ENCODE measurements around the gene LRRN2. TPM values are rescaled to one million over a fixed set of nuclear protein-coding genes. Genes with fewer than 3 reads are reported as not detected.

LRRN2 gene
- total and polyA plus RNA-seq, 9 of the 15 experiments (the other 6 are each of a cell fraction or from before 2014, with no cell fraction given) = 0.05 TPM; not detected in 8

DNA sequence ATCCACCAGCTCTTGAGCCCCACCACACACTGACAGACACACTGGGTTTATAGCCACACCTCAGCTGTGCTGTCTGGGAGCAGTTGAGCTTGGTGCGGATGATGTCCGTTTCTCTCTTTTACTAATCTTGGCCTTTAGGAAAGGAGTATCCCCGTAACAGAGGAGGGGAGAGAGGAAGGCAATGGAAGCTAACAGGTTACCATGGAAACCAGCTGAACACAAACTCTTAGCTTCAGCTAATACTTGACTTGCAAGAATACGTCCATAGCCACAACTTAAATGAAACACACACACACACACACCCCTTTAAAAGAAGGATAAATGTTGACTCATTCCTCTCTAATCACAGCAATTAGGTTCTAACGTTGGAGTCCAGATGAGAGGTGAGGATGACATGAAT, 28.0 kb upstream of the LRRN2 start:
- no peak for FAIRE-seq
- intact Hi-C loops (cut with micrococcal nuclease) = loop anchor here (5.0 kb wide), 1 partner anchor 49 kb away; no protein-coding TSS in a partner anchor
- Histone ChIP-seq H4K20me1 (replicated peaks; ENCODE audit: control insufficient read depth, insufficient read depth, low read length) (no peaks in the 10 kb centered on the region), H3K36me3 (ENCODE audit: control insufficient read depth, insufficient read depth, low read length) (no peaks in the 10 kb centered on the region), H3K27ac (ENCODE audit: extremely low read depth, low read depth, low read length) (no peak overlapping the region), H2AFZ (ENCODE audit: low read depth, low read length) (no peak overlapping the region), H3K9ac (ENCODE audit: insufficient read depth in 1 of 2, low read depth in 2 of 2, low read length in 2 of 2) (no peak overlapping the region; a peak in 1 of 4 replicates), H3K9me1 (ENCODE audit: control insufficient read depth, insufficient read depth, low read length) (no peaks in the 10 kb centered on the region), H3K4me2 (ENCODE audit: insufficient read depth, low read length) (peak overlapping the region; percentile 47), H3K4me3 (no peak overlapping the region), H3K9me3 (replicated peaks; ENCODE audit: control insufficient read depth, insufficient read depth, low read depth, low read length) (no peaks in the 10 kb centered on the region), H3K4me1 (replicated peaks in 1 of 2; ENCODE audit: control insufficient read depth in 2 of 2, insufficient read depth in 2 of 2, low read length in 2 of 2) (peaks cover 16 to 56% of the 10 kb centered on the region in 2 experiments), H3K79me2 (ENCODE audit: control insufficient read depth, insufficient read depth, low read length) (no peaks in the 10 kb centered on the region), H3K27me3 (ENCODE audit: control insufficient read depth in 2 of 2, insufficient read depth in 2 of 2, low read length in 2 of 2) (no peaks in the 10 kb centered on the region)
- DNase-seq (ENCODE audit: extremely low read depth in 1 of 4, low spot score in 3 of 4) = no peak
- POLR2A ChIA-PET = interaction anchor here (1.3 to 1.5 kb wide), 2 partner anchors 19 to 20 kb away, joined by 3 read pairs; no protein-coding TSS in a partner anchor
- WGBS (ENCODE audit: insufficient coverage, low coverage, missing lambda C conversion rate) = 46% methylated on average over 5 of the region's 5 CpGs
- no peak for ATAC-seq
- CTCF ChIA-PET (ENCODE audit: low intra/inter-chr PET ratio) = interaction anchor here (1.2 kb wide), 1 partner anchor 94 kb away, joined by 3 read pairs; no protein-coding TSS in a partner anchor
- in situ Hi-C loops (cut with MboI) = no loop called here
- BruUV-seq (replicated peaks) = no TSS peak
- TF ChIP-seq, protein P1, sequence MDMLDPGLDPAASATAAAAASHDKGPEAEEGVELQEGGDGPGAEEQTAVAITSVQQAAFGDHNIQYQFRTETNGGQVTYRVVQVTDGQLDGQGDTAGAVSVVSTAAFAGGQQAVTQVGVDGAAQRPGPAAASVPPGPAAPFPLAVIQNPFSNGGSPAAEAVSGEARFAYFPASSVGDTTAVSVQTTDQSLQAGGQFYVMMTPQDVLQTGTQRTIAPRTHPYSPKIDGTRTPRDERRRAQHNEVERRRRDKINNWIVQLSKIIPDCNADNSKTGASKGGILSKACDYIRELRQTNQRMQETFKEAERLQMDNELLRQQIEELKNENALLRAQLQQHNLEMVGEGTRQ (CRISPR knock-in tag; IDR thresholded peaks at IDR 0.05) = no peak
- TF ChIP-seq FOXJ3 (CRISPR knock-in tag; IDR thresholded peaks at IDR 0.05) (no peak), CBX3 (IDR thresholded peaks at IDR 0.05; ENCODE audit: borderline replicate concordance in 1 of 2, low read length in 2 of 2) (no peak), RFX1 (IDR thresholded peaks at IDR 0.05) (peak; percentile 97), ZNF316 (IDR thresholded peaks at IDR 0.05) (peak; percentile 5; the same call in 1 of the 2 replicates), CSDE1 (IDR thresholded peaks at IDR 0.05) (peak in 1 of 2 experiments; percentile 70; a peak in 1 of 4 replicates), ZNF347 (CRISPR knock-in tag; IDR thresholded peaks at IDR 0.05; ENCODE audit: low read depth) (no peak), TFAM (CRISPR knock-in tag; conservative IDR thresholded peaks at IDR 0.05) (no peak), NELFE (IDR thresholded peaks at IDR 0.05; ENCODE audit: insufficient read depth, insufficient read length) (no peak), DMBX1 (CRISPR knock-in tag; IDR thresholded peaks at IDR 0.05; ENCODE audit: borderline replicate concordance) (no peak), MCM2 (IDR thresholded peaks at IDR 0.05; ENCODE audit: low read depth) (no peak), EZH2 (IDR thresholded peaks at IDR 0.05; ENCODE audit: borderline replicate concordance, low read depth, low read length) (no peak), EHMT2 (IDR thresholded peaks at IDR 0.05) (no peak), XRCC3 (IDR thresholded peaks at IDR 0.05) (no peak), ZC3H8 (IDR thresholded peaks at IDR 0.05) (no peak), MIER1 (IDR thresholded peaks at IDR 0.05; ENCODE audit: low read depth) (no peak)
- TF ChIP-seq, protein P2, sequence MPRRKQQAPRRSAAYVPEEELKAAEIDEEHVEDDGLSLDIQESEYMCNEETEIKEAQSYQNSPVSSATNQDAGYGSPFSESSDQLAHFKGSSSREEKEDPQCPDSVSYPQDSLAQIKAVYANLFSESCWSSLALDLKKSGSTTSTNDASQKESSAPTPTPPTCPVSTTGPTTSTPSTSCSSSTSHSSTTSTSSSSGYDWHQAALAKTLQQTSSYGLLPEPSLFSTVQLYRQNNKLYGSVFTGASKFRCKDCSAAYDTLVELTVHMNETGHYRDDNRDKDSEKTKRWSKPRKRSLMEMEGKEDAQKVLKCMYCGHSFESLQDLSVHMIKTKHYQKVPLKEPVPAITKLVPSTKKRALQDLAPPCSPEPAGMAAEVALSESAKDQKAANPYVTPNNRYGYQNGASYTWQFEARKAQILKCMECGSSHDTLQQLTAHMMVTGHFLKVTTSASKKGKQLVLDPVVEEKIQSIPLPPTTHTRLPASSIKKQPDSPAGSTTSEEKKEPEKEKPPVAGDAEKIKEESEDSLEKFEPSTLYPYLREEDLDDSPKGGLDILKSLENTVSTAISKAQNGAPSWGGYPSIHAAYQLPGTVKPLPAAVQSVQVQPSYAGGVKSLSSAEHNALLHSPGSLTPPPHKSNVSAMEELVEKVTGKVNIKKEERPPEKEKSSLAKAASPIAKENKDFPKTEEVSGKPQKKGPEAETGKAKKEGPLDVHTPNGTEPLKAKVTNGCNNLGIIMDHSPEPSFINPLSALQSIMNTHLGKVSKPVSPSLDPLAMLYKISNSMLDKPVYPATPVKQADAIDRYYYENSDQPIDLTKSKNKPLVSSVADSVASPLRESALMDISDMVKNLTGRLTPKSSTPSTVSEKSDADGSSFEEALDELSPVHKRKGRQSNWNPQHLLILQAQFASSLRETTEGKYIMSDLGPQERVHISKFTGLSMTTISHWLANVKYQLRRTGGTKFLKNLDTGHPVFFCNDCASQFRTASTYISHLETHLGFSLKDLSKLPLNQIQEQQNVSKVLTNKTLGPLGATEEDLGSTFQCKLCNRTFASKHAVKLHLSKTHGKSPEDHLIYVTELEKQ (CRISPR knock-in tag; IDR thresholded peaks at IDR 0.05) = no peak
- TF ChIP-seq, protein P3, sequence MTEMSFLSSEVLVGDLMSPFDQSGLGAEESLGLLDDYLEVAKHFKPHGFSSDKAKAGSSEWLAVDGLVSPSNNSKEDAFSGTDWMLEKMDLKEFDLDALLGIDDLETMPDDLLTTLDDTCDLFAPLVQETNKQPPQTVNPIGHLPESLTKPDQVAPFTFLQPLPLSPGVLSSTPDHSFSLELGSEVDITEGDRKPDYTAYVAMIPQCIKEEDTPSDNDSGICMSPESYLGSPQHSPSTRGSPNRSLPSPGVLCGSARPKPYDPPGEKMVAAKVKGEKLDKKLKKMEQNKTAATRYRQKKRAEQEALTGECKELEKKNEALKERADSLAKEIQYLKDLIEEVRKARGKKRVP (CRISPR knock-in tag; IDR thresholded peaks at IDR 0.05) = no peak
- TF ChIP-seq, protein P4, sequence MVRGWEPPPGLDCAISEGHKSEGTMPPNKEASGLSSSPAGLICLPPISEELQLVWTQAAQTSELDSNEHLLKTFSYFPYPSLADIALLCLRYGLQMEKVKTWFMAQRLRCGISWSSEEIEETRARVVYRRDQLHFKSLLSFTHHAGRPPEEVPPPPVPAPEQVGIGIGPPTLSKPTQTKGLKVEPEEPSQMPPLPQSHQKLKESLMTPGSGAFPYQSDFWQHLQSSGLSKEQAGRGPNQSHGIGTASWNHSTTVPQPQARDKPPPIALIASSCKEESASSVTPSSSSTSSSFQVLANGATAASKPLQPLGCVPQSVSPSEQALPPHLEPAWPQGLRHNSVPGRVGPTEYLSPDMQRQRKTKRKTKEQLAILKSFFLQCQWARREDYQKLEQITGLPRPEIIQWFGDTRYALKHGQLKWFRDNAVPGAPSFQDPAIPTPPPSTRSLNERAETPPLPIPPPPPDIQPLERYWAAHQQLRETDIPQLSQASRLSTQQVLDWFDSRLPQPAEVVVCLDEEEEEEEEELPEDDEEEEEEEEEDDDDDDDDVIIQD (CRISPR knock-in tag; IDR thresholded peaks at IDR 0.05) = no peak

Data from K562 (cell line).